H1 (cell line): ENCODE measurements around the gene CPA1. TPM values are rescaled to one million over a fixed set of nuclear protein-coding genes. Genes with fewer than 3 reads are reported as not detected.

ENCODE experiments used
- JUND ChIP-seq: IDR thresholded peaks from 2 replicates; pipeline ENCODE4 v1.6.1; 2011; ENCODE audit warnings: mild to moderate bottlenecking, improper control_type of control experiment, low read length
- RNF2 ChIP-seq: fragments of 200-900, 300-1000 bp; sonication (generic); IDR thresholded peaks from 2 replicates; pipeline ENCODE4 v1.7.1; 2016; ENCODE audit warnings: borderline replicate concordance, low read depth, mild to moderate bottlenecking, antibody characterized with exemption, low read length; ENCODE audit not compliant: poor library complexity, severe bottlenecking; ENCODE audit errors: missing control alignments
- polyA plus RNA-seq, 7 experiments: library from polyadenylated mRNA; depleted of rRNA in 3 of 7; stranded (reverse) in 5 of 7; unstranded in 2 of 7; fragments of >200 nt in 5 of 7; fragments of 200-250 nt in 2 of 7; gene quantifications; 1 replicate in 5 of 7; 2 replicates in 1 of 7; 4 replicates in 1 of 7; pipeline versions ENCODE4 v1.2.1 to v1.2.3, GENCODE V29; 2011 to 2013; ENCODE audit warnings: missing spikeins in 2 of 7, mixed read lengths in 2 of 7
- total RNA-seq: library from RNA; stranded (reverse); fragmentation: NEBNext Ultra II Directional; extraction: Animal tissue kit (Norgen Biotek cat#: 25700); gene quantifications from 2 replicates; pipeline ENCODE4 v1.2.1, GENCODE V29; 2021

The CPA1 gene
- total and polyA plus RNA-seq, 2 of the 8 experiments (the other 6 are each of a cell fraction or from before 2014, with no cell fraction given) = not detected

DNA sequence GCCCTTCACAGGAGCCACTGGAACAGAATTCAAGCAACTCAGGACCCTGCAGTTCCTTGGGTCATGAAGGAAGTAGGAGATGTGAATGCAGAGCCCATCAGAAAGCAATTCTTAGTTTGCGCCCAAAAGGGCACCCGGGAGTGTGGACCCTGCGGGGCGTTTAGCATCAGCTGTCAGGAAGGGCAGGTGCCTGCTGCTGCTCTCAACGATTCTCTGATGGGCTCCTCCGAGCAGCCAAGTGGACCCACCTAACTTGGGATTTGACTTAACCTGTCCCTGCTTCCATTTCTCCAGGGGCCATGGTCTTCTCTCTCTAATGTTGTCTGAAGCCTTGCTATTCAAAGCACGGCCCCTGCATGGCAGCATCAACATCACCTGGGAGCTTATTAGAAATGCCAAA, 18.6 kb upstream of the CPA1 start (continued):
- no peak for TF ChIP-seq JUND
- TF ChIP-seq RNF2 = no peak
- TF ChIP-seq, all 59 proteins: peak for 0
